ENCODE results near the gene WDR27.

Gene WDR27

DNA sequence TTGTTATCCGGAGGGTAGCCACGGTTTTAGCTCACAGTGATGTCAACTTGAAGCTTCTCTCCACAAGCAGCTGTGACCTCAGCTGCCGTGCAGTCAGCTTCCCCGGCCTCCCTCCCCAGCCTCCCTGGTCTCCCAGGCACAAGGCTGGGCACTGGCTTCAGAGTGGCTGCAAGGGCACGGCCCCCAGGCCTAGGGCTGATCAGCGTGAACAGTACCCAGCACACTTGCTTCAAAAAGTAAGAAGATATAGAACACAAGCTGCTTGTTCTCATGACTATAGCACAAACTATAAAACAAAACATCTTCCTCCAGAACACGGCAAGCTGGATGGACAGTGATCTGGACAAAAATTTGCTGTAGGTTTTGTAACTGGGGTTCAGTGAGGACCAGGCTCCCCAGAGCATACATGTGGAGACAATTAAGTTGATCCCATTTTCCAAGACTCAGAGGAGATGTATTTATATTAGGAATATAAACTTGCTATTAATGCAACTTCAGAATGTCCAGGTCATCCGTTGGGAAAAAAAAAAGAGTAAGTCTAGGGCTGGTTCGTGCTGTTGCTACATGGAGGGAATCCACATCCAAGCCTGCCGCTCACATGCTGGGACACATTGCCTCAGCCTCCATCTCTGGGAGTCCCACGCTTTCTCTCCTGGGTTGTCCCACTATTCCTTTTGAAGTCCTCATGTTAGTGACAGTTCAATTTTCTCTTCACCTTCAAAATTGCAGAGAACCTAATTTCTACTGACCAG is 248.8 kb downstream of the WDR27 start:
- TF ChIP-seq, protein P1, sequence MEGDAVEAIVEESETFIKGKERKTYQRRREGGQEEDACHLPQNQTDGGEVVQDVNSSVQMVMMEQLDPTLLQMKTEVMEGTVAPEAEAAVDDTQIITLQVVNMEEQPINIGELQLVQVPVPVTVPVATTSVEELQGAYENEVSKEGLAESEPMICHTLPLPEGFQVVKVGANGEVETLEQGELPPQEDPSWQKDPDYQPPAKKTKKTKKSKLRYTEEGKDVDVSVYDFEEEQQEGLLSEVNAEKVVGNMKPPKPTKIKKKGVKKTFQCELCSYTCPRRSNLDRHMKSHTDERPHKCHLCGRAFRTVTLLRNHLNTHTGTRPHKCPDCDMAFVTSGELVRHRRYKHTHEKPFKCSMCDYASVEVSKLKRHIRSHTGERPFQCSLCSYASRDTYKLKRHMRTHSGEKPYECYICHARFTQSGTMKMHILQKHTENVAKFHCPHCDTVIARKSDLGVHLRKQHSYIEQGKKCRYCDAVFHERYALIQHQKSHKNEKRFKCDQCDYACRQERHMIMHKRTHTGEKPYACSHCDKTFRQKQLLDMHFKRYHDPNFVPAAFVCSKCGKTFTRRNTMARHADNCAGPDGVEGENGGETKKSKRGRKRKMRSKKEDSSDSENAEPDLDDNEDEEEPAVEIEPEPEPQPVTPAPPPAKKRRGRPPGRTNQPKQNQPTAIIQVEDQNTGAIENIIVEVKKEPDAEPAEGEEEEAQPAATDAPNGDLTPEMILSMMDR (conservative IDR thresholded peaks at IDR 0.05): no peak
- H3K27ac ChIP-seq: no peak overlapping the region

DNA sequence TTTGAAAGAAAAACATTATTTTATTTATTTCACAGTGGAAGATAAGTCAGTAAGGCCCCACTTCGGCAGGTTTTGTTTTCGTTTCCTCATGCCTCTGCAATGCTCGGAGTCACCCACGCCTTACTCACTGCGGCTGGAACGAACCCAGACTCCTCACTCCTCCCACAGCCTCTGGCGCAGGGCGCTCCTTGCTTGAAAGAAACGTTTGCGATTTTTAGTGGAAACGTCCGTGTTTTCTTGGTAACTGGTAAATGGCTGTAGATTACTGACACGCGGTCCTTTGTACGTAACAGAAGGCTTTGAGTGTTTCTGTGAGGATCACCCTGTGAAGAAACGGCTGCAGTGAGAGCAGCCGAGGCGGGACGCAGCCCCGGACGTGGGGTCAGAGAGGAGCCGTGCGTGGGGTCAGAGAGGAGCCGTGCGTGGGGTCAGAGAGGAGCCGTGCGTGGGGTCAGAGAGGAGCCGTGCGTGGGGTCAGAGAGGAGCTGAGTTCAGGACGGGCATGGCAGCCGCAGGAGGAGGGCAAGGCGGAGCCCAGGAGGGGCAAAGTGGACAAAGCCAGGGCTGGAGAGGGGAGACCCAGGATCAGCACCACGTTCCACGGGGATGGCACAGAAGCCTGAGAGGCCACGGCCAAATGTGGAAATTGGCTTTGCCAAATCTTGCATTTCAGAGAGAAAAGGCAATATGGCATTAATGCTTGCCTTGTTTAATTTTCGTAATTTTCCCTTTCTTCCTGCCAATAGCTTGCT is 249.5 kb downstream of the WDR27 start:
- TF ChIP-seq, protein P1 (conservative IDR thresholded peaks at IDR 0.05): no peak
- H3K27ac ChIP-seq: no peak overlapping the region

DNA sequence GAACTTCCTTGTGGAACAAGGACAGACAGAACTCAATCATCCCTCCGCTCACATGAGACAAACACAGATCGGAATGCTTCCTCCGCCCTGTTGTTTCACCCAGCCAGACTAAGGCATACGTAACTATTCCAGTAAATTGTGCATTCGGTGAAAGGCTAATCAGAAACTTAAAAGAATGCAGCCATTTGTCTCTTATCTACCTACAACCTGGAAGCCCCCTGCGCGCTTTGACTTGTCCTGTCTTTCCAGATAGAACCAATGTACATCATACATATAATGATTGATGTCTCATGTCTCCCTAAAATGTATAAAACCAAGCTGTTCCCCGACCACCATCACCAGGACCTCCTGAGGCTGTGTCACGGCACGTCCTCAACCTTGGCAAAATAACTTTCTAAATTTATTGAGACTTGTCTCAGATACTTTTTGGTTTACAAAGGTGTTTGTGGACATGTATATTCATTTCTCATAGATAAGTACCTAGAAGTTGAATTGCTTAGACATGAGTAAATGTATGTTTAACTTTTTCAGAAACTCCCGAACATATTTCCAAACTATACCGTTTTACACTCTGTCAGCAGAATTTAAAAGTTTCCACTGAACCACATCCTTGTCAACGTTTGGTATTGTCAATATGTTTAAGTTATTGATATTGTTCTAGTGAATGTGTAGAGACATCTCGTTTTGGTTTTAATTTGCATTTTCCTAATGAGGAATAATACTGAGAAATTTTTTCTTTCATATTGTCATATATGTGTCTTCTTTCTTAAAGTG is 250.6 kb downstream of the WDR27 start:
- no peak overlapping the region for H3K27ac ChIP-seq
- TF ChIP-seq, protein P1 (conservative IDR thresholded peaks at IDR 0.05): no peak

DNA sequence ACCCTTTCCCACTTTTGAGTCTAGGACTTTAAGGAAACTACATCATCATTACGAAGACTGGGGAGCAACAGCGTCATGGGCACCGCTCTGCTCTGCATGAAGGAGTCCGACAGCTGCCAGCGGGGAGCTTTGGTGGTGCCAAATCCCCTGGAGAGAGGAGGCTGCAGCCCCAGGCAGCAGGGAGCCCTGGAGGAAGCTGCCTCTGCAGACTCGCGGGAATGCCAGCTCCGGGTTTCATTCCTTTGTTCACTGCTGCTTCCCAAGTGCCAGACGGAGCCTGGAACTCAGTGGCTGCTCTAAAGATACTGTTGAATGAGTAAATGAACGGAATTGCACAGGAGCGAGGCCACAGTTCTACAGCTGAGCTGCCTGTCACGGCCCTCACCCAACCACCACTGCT is 251.7 kb downstream of the WDR27 start:
- H3K27ac ChIP-seq: no peak overlapping the region
- TF ChIP-seq, protein P1 (conservative IDR thresholded peaks at IDR 0.05): no peak

DNA sequence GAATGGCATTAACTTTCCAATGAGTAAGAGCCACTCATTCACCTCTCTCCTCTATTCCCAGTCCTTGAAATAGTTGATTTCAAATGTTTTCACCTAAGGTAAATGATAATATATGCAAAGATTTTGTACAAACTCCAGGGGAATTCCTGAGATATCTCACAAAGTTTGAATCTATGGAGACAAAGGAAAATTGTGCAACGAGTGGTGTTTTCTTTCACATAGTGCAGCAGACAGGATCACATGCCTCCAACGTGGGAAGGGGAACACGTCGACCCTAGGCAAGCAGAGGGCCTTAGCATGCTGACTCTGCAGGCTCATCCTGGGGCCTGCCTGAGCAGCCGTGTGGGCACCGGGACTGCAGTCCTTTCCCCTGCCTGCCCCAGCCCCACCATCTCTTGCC is 252.6 kb downstream of the WDR27 start:
- H3K27ac ChIP-seq: no peak overlapping the region
- TF ChIP-seq, protein P1 (conservative IDR thresholded peaks at IDR 0.05): no peak

DNA sequence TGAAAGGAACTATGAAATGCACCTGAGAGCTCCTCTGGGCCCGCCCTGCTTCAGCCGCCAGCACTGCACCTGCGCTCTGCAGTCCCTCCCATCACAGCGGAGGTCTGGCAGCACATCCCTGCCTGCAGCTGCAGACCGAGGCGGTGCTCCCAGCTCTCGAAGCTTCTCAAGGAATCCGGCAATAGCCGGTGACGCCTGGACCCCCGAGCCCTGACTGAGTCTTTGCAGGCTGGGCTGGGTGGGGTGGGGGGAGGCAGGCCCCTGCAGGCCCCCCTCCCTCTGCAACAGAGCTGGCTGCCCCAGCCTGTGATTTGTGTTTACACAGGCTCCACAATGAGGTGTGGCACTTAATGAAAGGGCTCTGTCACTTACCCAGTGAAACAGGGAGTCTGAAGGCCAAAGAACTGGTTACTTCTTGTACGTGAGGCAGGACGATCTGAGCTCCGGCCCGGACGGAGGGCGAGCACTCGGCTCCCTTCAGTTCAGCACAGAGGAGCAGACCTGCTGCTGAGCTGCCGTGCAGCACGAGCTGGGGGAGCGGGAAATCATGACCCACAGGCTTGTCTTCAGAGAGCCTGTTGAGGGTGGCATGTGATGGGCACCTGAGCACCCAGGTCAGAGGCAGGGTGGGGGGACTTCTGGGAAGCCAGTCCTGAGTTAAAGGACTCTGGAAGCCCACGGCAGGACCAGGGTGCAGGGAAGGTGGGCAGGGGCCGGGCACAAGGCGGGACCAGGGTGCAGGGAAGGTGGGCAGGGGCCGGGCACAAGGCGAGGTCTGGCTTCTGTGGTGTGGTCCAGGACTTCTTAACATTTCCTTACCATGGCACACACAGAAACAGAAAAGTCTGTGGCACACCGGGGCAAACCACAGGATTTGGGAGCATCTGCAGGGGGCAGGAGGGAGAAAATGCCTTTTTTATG is 255.9 kb downstream of the WDR27 start:
- peak overlapping the region; percentile 11; the same call in 1 of the 2 replicates for H3K27ac ChIP-seq
- TF ChIP-seq, protein P1 (conservative IDR thresholded peaks at IDR 0.05): no peak
